H1 (cell line): ENCODE results near the gene DAP.

Experiments
- EP300 ChIP-seq, 2 experiments: IDR thresholded peaks; 1 replicate in 1 of 2; 2 replicates in 1 of 2; pipeline ENCODE4 v1.6.1; 2011 to 2012; ENCODE audit warnings: low read depth in 2 of 2, low read length in 2 of 2, mild to moderate bottlenecking in 2 of 2, borderline replicate concordance in 1 of 2, inconsistent platforms in 1 of 2, moderate library complexity in 1 of 2
- EZH2 ChIP-seq: fragments of 200-600 bp; sonication (generic); IDR thresholded peaks from 2 replicates; pipeline ENCODE4 v1.7.1; 2012; ENCODE audit warnings: low read depth, mild to moderate bottlenecking, moderate library complexity, low read length, inconsistent platforms; ENCODE audit not compliant: severe bottlenecking
- JUND ChIP-seq: IDR thresholded peaks from 2 replicates; pipeline ENCODE4 v1.6.1; 2011; ENCODE audit warnings: mild to moderate bottlenecking, improper control_type of control experiment, low read length
- TBP ChIP-seq: IDR thresholded peaks from 2 replicates; pipeline ENCODE4 v1.6.1; 2011; ENCODE audit warnings: low read depth, low read length, improper control_type of control experiment
- TF ChIP-seq, protein P1 (sequence below), 3 experiments: IDR thresholded peaks; 1 replicate in 2 of 3; 2 replicates in 1 of 3; pipeline versions ENCODE4 v1.5.1 to v1.6.1; 2011; ENCODE audit warnings: low read length in 3 of 3, mild to moderate bottlenecking in 3 of 3, inconsistent platforms in 2 of 3, low read depth in 1 of 3, moderate library complexity in 1 of 3; ENCODE audit not compliant: insufficient read depth in 1 of 3; ENCODE audit errors: control extremely low read depth in 1 of 3

GRCh38 chr5:10633271-10634049 lies 127.6 kb downstream of the DAP start:
- TF ChIP-seq, protein P1, sequence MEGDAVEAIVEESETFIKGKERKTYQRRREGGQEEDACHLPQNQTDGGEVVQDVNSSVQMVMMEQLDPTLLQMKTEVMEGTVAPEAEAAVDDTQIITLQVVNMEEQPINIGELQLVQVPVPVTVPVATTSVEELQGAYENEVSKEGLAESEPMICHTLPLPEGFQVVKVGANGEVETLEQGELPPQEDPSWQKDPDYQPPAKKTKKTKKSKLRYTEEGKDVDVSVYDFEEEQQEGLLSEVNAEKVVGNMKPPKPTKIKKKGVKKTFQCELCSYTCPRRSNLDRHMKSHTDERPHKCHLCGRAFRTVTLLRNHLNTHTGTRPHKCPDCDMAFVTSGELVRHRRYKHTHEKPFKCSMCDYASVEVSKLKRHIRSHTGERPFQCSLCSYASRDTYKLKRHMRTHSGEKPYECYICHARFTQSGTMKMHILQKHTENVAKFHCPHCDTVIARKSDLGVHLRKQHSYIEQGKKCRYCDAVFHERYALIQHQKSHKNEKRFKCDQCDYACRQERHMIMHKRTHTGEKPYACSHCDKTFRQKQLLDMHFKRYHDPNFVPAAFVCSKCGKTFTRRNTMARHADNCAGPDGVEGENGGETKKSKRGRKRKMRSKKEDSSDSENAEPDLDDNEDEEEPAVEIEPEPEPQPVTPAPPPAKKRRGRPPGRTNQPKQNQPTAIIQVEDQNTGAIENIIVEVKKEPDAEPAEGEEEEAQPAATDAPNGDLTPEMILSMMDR (IDR thresholded peaks at IDR 0.05; ENCODE audit: control extremely low read depth in 1 of 3, insufficient read depth in 1 of 3, low read depth in 1 of 3, low read length in 3 of 3): no peak
- TF ChIP-seq TBP (no peak), JUND (no peak), EZH2 (no peak), EP300 (IDR thresholded peaks at IDR 0.05; ENCODE audit: borderline replicate concordance in 1 of 2, low read depth in 2 of 2, low read length in 2 of 2) (no peak)
